ENCODE results near the gene RASGRP3. TPM values are rescaled to one million over a fixed set of nuclear protein-coding genes. Genes with fewer than 3 reads are reported as not detected.
A peak's percentile ranks its signal among the peaks of the same experiment; 100 is the strongest.

RASGRP3 gene
- total and polyA plus RNA-seq, 7 experiments from 2014 or later, result 1.4 to 14.2 (median 3.1) TPM

DNA sequence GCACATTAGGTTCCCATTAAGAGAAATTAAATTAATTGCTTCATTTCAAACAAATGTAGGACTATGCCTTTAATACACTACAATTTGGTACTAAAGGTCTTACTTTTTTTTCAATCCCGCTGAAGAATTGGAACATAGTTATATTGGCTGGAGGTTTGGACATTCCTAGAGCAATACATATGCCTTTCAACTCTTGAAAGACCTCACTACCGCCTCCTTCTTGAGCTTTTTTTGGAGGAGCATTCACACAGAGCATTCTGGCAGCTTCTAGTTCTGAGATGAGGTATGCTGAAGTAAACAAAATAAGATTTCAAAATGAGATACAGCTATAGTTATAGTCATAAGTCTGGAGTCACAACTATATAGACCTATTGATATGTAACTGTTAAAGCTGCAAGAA lies 111.8 kb downstream of the RASGRP3 start:
- intact Hi-C loops (cut with micrococcal nuclease), result loop anchor here in 1 of 2 donors (10.0 kb wide), 1 partner anchor 643 kb away; the partner anchor contains the start of gene LTBP1
- no peaks in the 10 kb centered on the region for H3K9me3 Mint-ChIP-seq
- ATAC-seq, result no peak
- H3K4me3 Mint-ChIP-seq, result no peak overlapping the region
- Histone ChIP-seq H3K4me1 (ENCODE audit: control insufficient read depth in 2 of 2, insufficient read depth in 2 of 2, low read length in 2 of 2) (peaks cover 0 to under 1% of the 10 kb centered on the region in 2 donors), H3K27me3 (ENCODE audit: control insufficient read depth in 2 of 2, insufficient read depth in 2 of 2, low read length in 2 of 2) (no peaks in the 10 kb centered on the region), H3K4me3 (ENCODE audit: low read length) (no peak overlapping the region), H3K36me3 (ENCODE audit: control insufficient read depth in 2 of 3, insufficient read depth in 3 of 3, low read length in 3 of 3) (peaks cover 0 to 51% (median 15%) of the 10 kb centered on the region in 3 experiments), H3K27ac (ENCODE audit: low read depth, low read length) (no peak overlapping the region), H3K9me3 (ENCODE audit: control insufficient read depth in 2 of 3, low read length in 3 of 3) (no peaks in the 10 kb centered on the region)
- H3K4me1 Mint-ChIP-seq, result peaks cover 5 to 30% (median 13%) of the 10 kb centered on the region in 7 donors
- H3K27me3 Mint-ChIP-seq, result no peaks in the 10 kb centered on the region
- H3K27ac Mint-ChIP-seq, result peak overlapping the region in 5 of 9 donors; percentile 34 to 64 (median 45)
- H3K36me3 Mint-ChIP-seq, result peaks cover 8 to 32% (median 18%) of the 10 kb centered on the region in 5 donors
- no peak for DNase-seq
- ChIA-PET POLR2A (interaction anchor here (1.4 kb wide), 1 partner anchor 10 kb away, joined by 5 read pairs; the partner anchor contains the start of gene FAM98A), CTCF (interaction anchor here (1.0 kb wide), 1 partner anchor 112 kb away, joined by 3 read pairs; no protein-coding TSS in a partner anchor)

DNA sequence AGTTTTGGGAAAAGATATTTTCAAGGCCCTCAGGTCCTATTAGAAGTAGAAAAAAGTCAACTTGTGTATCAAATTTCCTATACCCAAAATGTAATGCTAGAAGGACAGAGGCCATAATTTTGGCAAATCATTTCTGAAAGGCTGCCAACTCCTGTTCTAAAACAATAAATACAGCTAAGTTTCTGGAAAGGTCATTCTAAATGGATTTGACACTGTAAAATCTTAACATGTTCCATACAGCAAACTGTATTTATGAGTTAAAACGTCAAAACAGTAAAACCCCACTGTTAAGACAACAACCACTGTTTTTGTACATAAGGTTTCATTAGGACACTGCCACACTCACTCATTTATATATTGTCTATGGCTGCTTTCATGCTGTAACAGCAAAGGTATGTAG lies 113.0 kb downstream of the RASGRP3 start:
- H3K27me3 ChIP-seq (ENCODE audit: control insufficient read depth in 2 of 2, insufficient read depth in 2 of 2, low read length in 2 of 2), result no peaks in the 10 kb centered on the region
- peak overlapping the region in 3 of 9 donors; percentile 19 to 72 (median 56) for H3K27ac Mint-ChIP-seq
- POLR2A ChIA-PET, result no interaction called here

DNA sequence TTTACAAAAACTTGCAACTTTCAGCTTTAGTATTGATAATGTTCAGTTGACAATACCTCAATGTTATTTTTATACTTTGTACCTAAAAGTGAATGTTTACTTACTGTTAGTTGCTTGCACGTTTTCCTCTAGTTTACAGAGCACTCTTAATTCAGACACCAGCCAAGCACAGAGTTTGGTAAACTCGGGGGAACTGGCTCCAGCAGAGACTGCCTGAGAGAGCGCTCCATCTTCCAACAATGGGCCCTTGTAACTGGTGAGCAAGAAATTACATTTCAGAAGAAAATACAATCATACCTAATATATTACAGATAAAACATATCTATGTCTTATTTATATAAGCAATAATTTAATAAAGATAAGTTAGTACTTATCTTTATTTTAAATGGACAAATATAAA lies 118.9 kb downstream of the RASGRP3 start:
- POLR2A ChIA-PET, result interaction anchor here (1.1 kb wide), 1 partner anchor 12 kb away, joined by 3 read pairs; no protein-coding TSS in a partner anchor
- DNase-seq, result no peak
- CTCF ChIA-PET, result interaction anchor here (2.0 kb wide), 1 partner anchor 13 kb away, joined by 9 read pairs; no protein-coding TSS in a partner anchor
- Histone ChIP-seq H3K36me3 (ENCODE audit: control insufficient read depth in 2 of 3, insufficient read depth in 3 of 3, low read length in 3 of 3) (peaks cover 3 to 37% (median 18%) of the 10 kb centered on the region in 3 experiments), H3K4me1 (ENCODE audit: control insufficient read depth in 2 of 2, insufficient read depth in 2 of 2, low read length in 2 of 2) (peaks cover 10 to 14% of the 10 kb centered on the region in 2 donors), H3K9me3 (ENCODE audit: control insufficient read depth in 2 of 3, low read length in 3 of 3) (no peaks in the 10 kb centered on the region), H3K27me3 (ENCODE audit: control insufficient read depth in 2 of 2, insufficient read depth in 2 of 2, low read length in 2 of 2) (no peaks in the 10 kb centered on the region), H3K4me3 (ENCODE audit: low read length) (no peak overlapping the region), H3K27ac (ENCODE audit: low read depth, low read length) (no peak overlapping the region)
- Mint-ChIP-seq H3K27me3 (no peaks in the 10 kb centered on the region), H3K27ac (peak overlapping the region in 3 of 9 donors; percentile 33 to 81 (median 43)), H3K9me3 (peaks cover 0 to 3% (median 0%) of the 10 kb centered on the region in 11 donors), H3K4me1 (peaks cover 26 to 67% (median 57%) of the 10 kb centered on the region in 7 donors), H3K36me3 (peaks cover 0 to 25% (median 12%) of the 10 kb centered on the region in 5 donors), H3K4me3 (no peak overlapping the region)
- ATAC-seq, result no peak
- intact Hi-C loops (cut with micrococcal nuclease), result loop anchor here (5.0 to 10.0 kb wide), 2 partner anchors 841 to 1318 kb away; partner anchors contain the start of gene YIPF4 (in 1 of the 2)

More for the DNA sequence above, 113.0 kb downstream of the RASGRP3 start:
- H3K27me3 Mint-ChIP-seq, result no peaks in the 10 kb centered on the region
- peaks cover 3 to 59% (median 24%) of the 10 kb centered on the region in 3 experiments for H3K36me3 ChIP-seq (ENCODE audit: control insufficient read depth in 2 of 3, insufficient read depth in 3 of 3, low read length in 3 of 3)
- H3K9me3 Mint-ChIP-seq, result no peaks in the 10 kb centered on the region
- peaks cover 11 to 40% (median 22%) of the 10 kb centered on the region in 7 donors for H3K4me1 Mint-ChIP-seq
- DNase-seq (no peak), ATAC-seq (no peak)
- peaks cover 4 to 32% (median 22%) of the 10 kb centered on the region in 5 donors for H3K36me3 Mint-ChIP-seq
- no peak overlapping the region for H3K27ac ChIP-seq (ENCODE audit: low read depth, low read length)
- CTCF ChIA-PET, result no interaction called here
- H3K4me3 ChIP-seq (ENCODE audit: low read length), result no peak overlapping the region
- intact Hi-C loops (cut with micrococcal nuclease), result loop anchor here in 1 of 2 donors (10.0 kb wide), 1 partner anchor 645 kb away; the partner anchor contains the start of gene LTBP1
- no peak overlapping the region for H3K4me3 Mint-ChIP-seq
- no peaks in the 10 kb centered on the region for H3K9me3 ChIP-seq (ENCODE audit: control insufficient read depth in 2 of 3, low read length in 3 of 3)
- H3K4me1 ChIP-seq (ENCODE audit: control insufficient read depth in 2 of 2, insufficient read depth in 2 of 2, low read length in 2 of 2), result no peaks in the 10 kb centered on the region

DNA sequence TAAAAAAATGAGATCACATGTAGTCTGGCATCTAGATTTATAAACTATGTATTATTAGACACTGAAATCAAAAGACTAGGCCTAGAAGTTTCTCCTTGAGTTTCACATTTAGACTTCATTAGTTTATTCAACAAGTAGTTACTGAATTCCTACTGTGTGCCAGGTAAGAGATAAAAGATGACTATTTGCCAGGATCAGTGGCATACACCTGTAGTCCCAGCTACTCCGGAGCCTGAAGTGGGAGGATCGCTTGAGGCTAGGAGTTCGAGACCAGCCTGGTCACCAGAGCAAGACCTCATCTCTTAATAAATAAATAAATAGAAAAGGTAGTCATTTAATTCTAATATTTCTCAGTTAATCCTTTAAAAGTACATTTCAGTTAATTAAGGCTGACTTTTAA lies 120.6 kb downstream of the RASGRP3 start:
- CTCF ChIA-PET, result no interaction called here

DNA sequence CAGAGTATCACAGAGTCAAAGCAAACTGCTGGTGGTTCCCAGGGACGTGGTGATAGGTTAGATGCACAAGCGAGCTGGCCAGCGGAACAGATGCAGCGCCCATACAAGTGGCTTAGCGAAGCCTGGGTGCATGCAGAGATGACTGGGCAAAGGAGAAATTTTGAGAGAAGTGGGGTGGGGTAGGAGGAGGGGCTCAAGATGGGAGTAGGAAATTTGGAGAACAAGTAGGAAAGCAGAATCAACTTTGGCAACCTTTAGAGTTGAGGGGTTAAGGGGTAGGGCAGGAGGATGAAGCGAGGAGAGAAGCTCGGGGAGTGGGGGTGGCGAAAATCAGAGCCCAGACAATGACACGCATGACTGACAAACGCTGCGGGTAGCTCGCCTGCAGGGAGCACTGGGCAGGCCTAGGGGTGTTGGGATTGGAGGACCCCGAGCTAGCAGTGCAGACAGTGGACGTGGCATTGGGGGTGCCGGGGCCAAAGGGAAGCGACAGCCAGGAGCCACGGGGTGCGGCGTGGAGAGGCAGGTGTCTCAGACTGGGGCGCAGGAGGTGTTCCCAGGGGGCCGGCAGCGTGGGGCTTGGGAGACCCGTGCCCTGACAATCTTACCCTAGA lies 122.2 kb downstream of the RASGRP3 start:
- no peaks in the 10 kb centered on the region for H3K27me3 ChIP-seq (ENCODE audit: control insufficient read depth in 2 of 2, insufficient read depth in 2 of 2, low read length in 2 of 2)
- Mint-ChIP-seq H3K36me3 (peaks cover 0 to 10% (median 8%) of the 10 kb centered on the region in 5 donors), H3K9me3 (peaks cover 0 to 3% (median 0%) of the 10 kb centered on the region in 11 donors), H3K27me3 (peaks cover 0 to 4% (median 0%) of the 10 kb centered on the region in 5 donors), H3K27ac (peak overlapping the region; percentile 86 to 97 (median 96)), H3K4me1 (peaks cover 23 to 50% (median 40%) of the 10 kb centered on the region in 7 donors), H3K4me3 (peak overlapping the region; percentile 91 to 99 (median 96))
- H3K27ac ChIP-seq (ENCODE audit: low read depth, low read length), result peak overlapping the region; percentile 89
- peaks cover 10 to 14% of the 10 kb centered on the region in 2 donors for H3K4me1 ChIP-seq (ENCODE audit: control insufficient read depth in 2 of 2, insufficient read depth in 2 of 2, low read length in 2 of 2)
- ChIA-PET CTCF (interaction anchor here (0.7 to 1.9 kb wide), 5 partner anchors 8 to 280 kb away, joined by 3 to 16 read pairs (median 4); partner anchors contain the start of gene RASGRP3), POLR2A (interaction anchor here (1.0 to 1.6 kb wide), 3 partner anchors 10 to 970 kb away, joined by 4 to 14 read pairs (median 5); partner anchors contain the start of genes RASGRP3 and TTC27)
- no peaks in the 10 kb centered on the region for H3K9me3 ChIP-seq (ENCODE audit: control insufficient read depth in 2 of 3, low read length in 3 of 3)
- DNase-seq, result peak in 4 of 9 donors; percentile 19 to 49 (median 36)
- peak; percentile 47 for ATAC-seq
- intact Hi-C loops (cut with micrococcal nuclease), result loop anchor here (1.0 to 10.0 kb wide), 10 partner anchors 122 to 1588 kb away; partner anchors contain the start of genes RASGRP3 (in 2 of the 2), SPAST (in 2 of the 2), TTC27 (in 2 of the 2) and BIRC6 (in 1 of the 2)
- peaks cover 0 to 13% (median 5%) of the 10 kb centered on the region in 3 experiments for H3K36me3 ChIP-seq (ENCODE audit: control insufficient read depth in 2 of 3, insufficient read depth in 3 of 3, low read length in 3 of 3)
- peak overlapping the region; percentile 92 for H3K4me3 ChIP-seq (ENCODE audit: low read length)

More for the DNA sequence above, 120.6 kb downstream of the RASGRP3 start:
- intact Hi-C loops (cut with micrococcal nuclease), result loop anchor here (5.0 to 10.0 kb wide), 2 partner anchors 842 to 1320 kb away; partner anchors contain the start of gene YIPF4 (in 1 of the 2)
- POLR2A ChIA-PET, result no interaction called here
- H3K36me3 ChIP-seq (ENCODE audit: control insufficient read depth in 2 of 3, insufficient read depth in 3 of 3, low read length in 3 of 3), result peaks cover 3 to 26% (median 10%) of the 10 kb centered on the region in 3 experiments
- H3K27me3 ChIP-seq (ENCODE audit: control insufficient read depth in 2 of 2, insufficient read depth in 2 of 2, low read length in 2 of 2), result no peaks in the 10 kb centered on the region
- H3K27ac ChIP-seq (ENCODE audit: low read depth, low read length), result no peak overlapping the region
- peak overlapping the region; percentile 10 to 99 (median 92) for H3K4me3 Mint-ChIP-seq
- H3K27me3 Mint-ChIP-seq, result no peaks in the 10 kb centered on the region
- ATAC-seq, result no peak
- H3K4me3 ChIP-seq (ENCODE audit: low read length), result no peak overlapping the region
- peaks cover 0 to 3% (median 0%) of the 10 kb centered on the region in 11 donors for H3K9me3 Mint-ChIP-seq
- peaks cover 10 to 14% of the 10 kb centered on the region in 2 donors for H3K4me1 ChIP-seq (ENCODE audit: control insufficient read depth in 2 of 2, insufficient read depth in 2 of 2, low read length in 2 of 2)
- no peak for DNase-seq
- peak overlapping the region in 5 of 9 donors; percentile 19 to 96 (median 74) for H3K27ac Mint-ChIP-seq
- H3K4me1 Mint-ChIP-seq, result peaks cover 26 to 57% (median 50%) of the 10 kb centered on the region in 7 donors
- peaks cover 0 to 18% (median 12%) of the 10 kb centered on the region in 5 donors for H3K36me3 Mint-ChIP-seq
- H3K9me3 ChIP-seq (ENCODE audit: control insufficient read depth in 2 of 3, low read length in 3 of 3), result no peaks in the 10 kb centered on the region

Data from naive thymus-derived CD4-positive, alpha-beta T cell (primary cell).